Measurements from ENCODE around the gene CD101.

DNA sequence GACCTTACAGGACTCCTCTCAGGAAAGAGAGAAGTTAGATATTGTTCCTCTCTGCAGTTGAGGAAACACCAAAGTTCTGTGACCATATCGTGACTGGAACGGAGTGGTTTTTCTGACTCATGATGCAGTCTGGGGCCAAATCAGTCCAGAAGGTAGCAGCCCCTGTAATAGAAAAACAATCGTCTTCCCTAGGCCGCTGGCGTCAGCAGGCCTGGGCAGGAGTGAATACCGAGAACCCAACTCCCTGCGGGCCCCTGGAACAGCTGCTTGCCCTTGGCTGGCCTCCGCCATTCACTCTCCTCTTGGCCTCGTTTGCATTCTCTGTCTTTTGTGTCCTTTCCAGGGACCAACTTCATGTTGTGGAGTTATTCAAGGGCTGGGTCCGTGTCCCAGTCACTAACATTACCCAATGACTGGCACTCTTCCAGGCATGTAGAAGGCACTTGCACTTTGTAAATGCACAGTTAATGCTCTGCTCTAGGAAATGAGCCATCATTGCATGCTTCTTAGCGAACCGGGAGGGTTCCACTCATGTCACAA is 10.9 kb upstream of the CD101 start:
- TF ChIP-seq, protein P1, sequence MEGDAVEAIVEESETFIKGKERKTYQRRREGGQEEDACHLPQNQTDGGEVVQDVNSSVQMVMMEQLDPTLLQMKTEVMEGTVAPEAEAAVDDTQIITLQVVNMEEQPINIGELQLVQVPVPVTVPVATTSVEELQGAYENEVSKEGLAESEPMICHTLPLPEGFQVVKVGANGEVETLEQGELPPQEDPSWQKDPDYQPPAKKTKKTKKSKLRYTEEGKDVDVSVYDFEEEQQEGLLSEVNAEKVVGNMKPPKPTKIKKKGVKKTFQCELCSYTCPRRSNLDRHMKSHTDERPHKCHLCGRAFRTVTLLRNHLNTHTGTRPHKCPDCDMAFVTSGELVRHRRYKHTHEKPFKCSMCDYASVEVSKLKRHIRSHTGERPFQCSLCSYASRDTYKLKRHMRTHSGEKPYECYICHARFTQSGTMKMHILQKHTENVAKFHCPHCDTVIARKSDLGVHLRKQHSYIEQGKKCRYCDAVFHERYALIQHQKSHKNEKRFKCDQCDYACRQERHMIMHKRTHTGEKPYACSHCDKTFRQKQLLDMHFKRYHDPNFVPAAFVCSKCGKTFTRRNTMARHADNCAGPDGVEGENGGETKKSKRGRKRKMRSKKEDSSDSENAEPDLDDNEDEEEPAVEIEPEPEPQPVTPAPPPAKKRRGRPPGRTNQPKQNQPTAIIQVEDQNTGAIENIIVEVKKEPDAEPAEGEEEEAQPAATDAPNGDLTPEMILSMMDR (IDR thresholded peaks at IDR 0.05 in 8 of 11, conservative IDR thresholded peaks at IDR 0.05 in 3 of 11): no peak
- no peak for TF ChIP-seq POLR2A (IDR thresholded peaks at IDR 0.05)

All from spleen (tissue), 7 donors.